ENCODE measurements around the gene ACSL4.

Gene ACSL4

GRCh38 chrX:109774136-109774535 is 41.1 kb upstream of the ACSL4 start:
- Mint-ChIP-seq H3K4me1 (peaks cover 12% of the 10 kb centered on the region), H3K27ac (peak overlapping the region in 1 of 3 experiments; percentile 65), H3K36me3 (ENCODE audit: low read depth) (peaks cover 9% of the 10 kb centered on the region), H3K4me3 (no peak overlapping the region), H3K27me3 (ENCODE audit: low read depth) (no peaks in the 10 kb centered on the region), H3K9me3 (peaks cover 13% of the 10 kb centered on the region)
- TF ChIP-seq CTCF (IDR thresholded peaks at IDR 0.05; ENCODE audit: unreplicated experiment in 3 of 3) = no peak

DNA sequence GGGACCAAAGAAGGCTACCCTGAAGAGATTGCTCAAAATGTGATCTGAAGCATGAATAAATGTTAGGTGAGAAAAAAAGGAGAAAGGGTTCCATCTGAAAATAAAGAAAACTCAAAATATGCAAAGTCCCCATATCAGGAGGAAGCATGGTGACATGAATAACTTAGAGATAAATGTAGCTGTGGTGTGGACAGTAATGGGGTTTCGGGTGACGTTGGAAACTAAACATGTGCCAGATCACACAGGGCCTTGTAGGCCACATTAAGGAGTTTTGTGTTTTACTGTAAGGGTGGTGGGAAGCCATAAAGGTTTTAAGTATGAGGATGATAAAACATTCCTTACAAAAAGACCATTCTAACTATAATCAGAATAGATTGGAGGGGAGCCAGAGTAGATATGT is 40.3 kb upstream of the ACSL4 start:
- no peak for TF ChIP-seq CTCF (IDR thresholded peaks at IDR 0.05; ENCODE audit: unreplicated experiment in 3 of 3)

GRCh38 chrX:109770780-109771179 is 37.7 kb upstream of the ACSL4 start:
- TF ChIP-seq CTCF (IDR thresholded peaks at IDR 0.05; ENCODE audit: unreplicated experiment in 3 of 3) = no peak
- H3K36me3 Mint-ChIP-seq (ENCODE audit: low read depth) = peaks cover 9% of the 10 kb centered on the region
- peaks cover 12% of the 10 kb centered on the region for H3K4me1 Mint-ChIP-seq
- peaks cover 27% of the 10 kb centered on the region for H3K9me3 Mint-ChIP-seq
- no peak overlapping the region for H3K27ac Mint-ChIP-seq
- H3K4me3 Mint-ChIP-seq = no peak overlapping the region
- H3K27me3 Mint-ChIP-seq (ENCODE audit: low read depth) = no peaks in the 10 kb centered on the region

More for the DNA sequence above, 40.3 kb upstream of the ACSL4 start:
- H3K4me1 Mint-ChIP-seq = peaks cover 12% of the 10 kb centered on the region
- peaks cover 9% of the 10 kb centered on the region for H3K36me3 Mint-ChIP-seq (ENCODE audit: low read depth)
- H3K27ac Mint-ChIP-seq = peak overlapping the region in 1 of 3 experiments; percentile 8
- peaks cover 13% of the 10 kb centered on the region for H3K9me3 Mint-ChIP-seq
- H3K27me3 Mint-ChIP-seq (ENCODE audit: low read depth) = no peaks in the 10 kb centered on the region
- no peak overlapping the region for H3K4me3 Mint-ChIP-seq

DNA sequence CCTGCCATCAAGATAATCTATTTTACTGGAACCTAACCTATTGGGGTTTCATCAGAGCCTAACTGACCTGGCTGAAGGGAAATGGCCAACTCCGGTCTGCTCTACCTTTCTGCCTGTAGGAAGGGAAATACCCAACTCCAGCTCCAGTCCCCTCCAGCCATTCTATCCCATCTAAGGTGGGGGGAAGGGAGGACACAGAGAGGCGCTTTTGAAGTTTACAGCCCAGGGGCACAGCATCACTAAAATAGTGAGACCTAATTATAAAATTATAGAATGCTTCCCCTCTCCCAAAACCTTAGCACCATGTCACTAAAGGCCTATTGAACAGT is 27.8 kb upstream of the ACSL4 start:
- Mint-ChIP-seq H3K27me3 (ENCODE audit: low read depth) (peaks cover 3% of the 10 kb centered on the region), H3K36me3 (ENCODE audit: low read depth) (no peaks in the 10 kb centered on the region), H3K9me3 (peaks cover 9% of the 10 kb centered on the region), H3K4me3 (no peak overlapping the region), H3K4me1 (peaks cover 11% of the 10 kb centered on the region), H3K27ac (peak overlapping the region in 1 of 3 experiments; percentile 80)
- no peak for TF ChIP-seq CTCF (IDR thresholded peaks at IDR 0.05; ENCODE audit: unreplicated experiment in 3 of 3)

DNA sequence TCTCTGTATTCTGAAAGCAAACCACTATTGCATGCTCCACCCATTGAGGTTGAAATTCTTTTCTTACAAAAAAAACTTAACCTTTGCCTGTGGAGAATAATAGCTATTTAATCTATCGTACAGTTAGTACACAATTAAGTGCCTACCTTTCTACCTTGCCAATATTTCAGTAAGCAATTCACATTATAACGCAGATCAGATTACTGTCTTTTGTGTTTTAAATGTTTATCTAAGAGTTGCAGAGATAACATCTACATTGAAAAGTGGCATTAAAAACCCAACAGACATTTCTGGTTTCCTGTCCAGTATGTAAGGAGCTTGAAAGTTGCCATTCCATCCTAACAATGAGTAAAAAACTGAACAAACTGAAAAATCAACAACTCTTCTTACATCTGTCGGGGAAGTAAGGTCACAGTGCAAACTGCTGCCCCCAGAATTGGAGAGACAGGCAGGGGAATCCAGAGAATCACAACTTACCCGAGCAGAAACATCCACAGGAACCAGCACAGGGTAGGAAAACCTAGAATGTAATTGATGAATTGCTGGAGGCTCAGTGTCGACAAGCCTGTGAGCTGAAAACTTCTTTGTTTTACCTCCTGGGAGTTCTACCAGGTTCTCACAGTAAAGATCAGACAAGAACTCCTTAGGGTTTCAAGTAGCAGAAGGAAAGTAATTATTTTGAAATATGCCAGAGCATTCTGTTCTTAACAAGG is 27.3 kb upstream of the ACSL4 start:
- Mint-ChIP-seq H3K27me3 (ENCODE audit: low read depth) (peaks cover 3% of the 10 kb centered on the region), H3K4me3 (no peak overlapping the region), H3K4me1 (peaks cover 11% of the 10 kb centered on the region), H3K27ac (peak overlapping the region in 2 of 3 experiments; percentile 13 to 80), H3K36me3 (ENCODE audit: low read depth) (peaks cover 2% of the 10 kb centered on the region), H3K9me3 (peaks cover 15% of the 10 kb centered on the region)
- TF ChIP-seq CTCF (IDR thresholded peaks at IDR 0.05; ENCODE audit: unreplicated experiment in 3 of 3) = no peak

- Mint-ChIP-seq H3K4me3 (no peak overlapping the region), H3K27me3 (ENCODE audit: low read depth) (no peaks in the 10 kb centered on the region), H3K36me3 (ENCODE audit: low read depth) (peaks cover 10% of the 10 kb centered on the region), H3K4me1 (no peaks in the 10 kb centered on the region), H3K9me3 (peaks cover 22% of the 10 kb centered on the region), H3K27ac (no peak overlapping the region)
- TF ChIP-seq CTCF (IDR thresholded peaks at IDR 0.05; ENCODE audit: unreplicated experiment in 3 of 3) = no peak
These were observed 20.2 kb upstream of the ACSL4 start for GRCh38 chrX:109753256-109753655.
